NCI-H526 (cell line): ENCODE data around the gene STAT5B.

Source experiments
- DNase-seq, 2 experiments: peaks; one replicate each; lab custom pipeline; 2025; lab: John Stamatoyannopoulos, UW

Gene STAT5B

DNA sequence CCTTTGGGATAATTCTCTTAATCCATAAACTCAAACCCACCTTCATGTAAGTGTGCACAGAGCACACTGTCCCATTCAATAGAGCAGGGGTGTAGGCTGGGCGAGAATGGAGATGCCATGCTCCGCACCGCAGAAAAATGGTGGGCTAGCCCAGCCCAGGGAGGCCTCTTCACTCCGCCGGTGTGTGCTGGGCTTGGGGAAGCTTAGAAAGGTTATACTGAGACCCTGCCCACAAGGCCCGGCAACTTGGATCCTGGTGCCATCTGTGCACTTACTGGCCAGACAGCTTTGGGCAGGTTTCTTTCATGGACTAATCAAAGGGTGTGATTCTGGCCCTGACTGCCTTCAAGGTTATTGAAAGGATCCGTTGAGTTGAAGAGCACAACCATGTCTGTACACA, 8.4 kb upstream of the STAT5B start:
- DNase-seq, result no peak

DNA sequence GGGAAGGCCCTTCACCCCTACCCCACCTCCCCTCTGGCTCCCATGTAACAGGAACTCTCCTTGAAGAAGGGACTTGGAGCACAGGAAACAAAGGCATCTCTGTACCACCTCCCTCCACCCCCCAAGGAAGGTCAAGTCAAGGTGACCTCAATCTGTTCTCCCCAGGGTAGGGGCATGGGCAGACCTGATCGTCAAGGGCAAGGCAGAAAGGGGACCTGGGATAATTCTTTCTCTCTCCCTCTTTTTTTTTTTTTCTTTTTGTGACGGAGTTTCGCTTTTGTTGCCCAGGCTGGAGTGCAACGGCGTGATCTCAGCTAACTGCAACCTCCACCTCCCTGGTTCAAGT, 7.8 kb upstream of the STAT5B start:
- no peak for DNase-seq

GRCh38 chr17:42283241-42284023, 7.2 kb upstream of the STAT5B start:
- no peak for DNase-seq

DNA sequence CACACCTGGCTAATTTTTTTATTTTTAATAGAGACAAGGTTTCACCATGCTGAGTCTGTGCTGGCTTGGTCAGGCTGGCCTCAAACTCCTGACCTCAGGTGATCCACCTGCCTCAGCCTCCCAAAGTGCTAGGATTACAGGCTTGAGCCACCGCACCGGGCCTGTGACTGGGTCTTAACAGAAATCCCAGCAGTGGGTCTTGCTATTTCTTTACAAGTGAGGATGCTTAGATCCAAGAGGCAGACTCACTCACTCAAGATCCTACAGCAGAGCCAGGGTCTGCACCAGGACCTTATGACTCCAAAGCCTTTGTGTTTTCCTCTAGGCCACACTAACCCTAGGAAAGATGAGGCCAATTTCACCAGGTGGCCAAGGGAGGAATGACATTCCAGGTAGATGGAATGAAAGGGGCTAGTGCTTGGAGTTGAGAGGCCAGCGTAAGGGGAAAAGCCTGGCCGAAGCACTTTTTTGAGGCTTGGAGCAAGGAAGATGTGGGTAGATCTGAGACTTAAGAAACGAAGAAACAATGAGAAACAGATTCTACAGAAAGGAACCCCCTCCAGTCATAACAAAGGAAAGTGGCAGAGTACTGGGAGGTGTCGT, 6.4 kb upstream of the STAT5B start:
- DNase-seq, result no peak

DNA sequence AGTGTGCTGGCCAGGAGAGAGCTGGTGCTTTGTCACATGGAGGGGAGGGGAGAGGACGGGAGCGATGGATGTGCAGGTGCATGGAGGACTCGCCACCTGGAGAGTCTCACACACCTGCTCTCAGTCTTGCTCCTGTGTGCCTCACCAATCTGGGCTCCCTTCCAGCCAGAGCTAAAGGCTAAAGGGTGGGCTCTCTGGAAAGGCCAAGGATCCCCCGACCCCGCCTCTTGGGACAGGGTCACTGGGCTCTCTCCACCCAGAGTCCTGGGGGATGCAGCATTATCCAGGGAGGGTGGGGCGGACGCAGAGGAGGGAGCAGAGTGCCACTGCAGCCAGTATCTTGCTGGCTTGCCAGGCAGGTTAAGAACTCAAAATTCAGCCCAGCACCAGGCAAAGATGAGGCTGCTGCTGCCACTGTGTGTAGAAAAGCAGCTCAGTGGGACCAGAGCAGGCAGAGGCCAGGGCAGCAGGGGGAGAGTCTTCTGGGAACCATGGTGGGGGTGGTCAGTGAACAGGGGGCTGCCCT, 5.4 kb upstream of the STAT5B start:
- DNase-seq, result peak; percentile 33 to 74

DNA sequence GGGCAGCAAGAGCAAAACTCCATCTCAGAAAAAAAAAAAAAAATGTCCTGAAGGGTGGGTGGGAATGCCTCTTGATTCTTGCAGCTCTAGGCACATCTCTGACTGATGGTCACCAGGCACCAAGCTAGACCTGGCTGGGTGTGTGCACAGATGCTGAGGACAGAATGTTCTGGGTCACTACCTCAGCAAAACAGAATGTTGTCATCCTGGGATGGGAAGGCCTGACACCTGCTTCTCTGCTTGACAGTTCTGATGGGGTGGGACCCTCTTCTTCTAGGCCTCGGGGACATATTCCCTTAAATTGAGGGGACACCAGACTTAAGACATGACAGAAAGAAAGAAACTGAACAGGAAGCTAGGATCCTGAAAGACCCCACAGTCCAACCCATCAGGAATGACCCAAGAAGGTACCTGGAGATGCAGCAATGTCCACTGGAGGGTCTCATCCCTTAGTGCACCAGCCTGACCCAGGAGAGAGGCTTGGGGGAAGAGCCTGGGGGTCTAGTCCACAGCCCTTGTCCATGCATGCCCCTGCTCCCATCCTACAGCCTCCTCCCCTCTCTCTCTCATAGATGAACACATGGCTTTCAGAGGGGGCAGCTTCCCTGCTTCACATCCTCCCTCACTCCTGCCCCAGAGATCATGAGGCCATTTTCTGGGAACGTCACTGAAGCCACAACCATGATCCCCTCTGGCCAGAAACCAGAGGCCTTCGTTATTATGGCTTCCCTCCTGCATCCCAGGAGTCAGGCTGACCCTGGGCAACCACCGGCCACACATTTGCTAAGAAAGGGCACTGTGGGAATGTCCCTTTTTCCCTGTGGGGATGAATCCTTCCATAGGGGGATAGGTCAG, 3.8 kb upstream of the STAT5B start:
- DNase-seq, result no peak

GRCh38 chr17:42277342-42277712, 1.1 kb upstream of the STAT5B start:
- DNase-seq, result no peak

DNA sequence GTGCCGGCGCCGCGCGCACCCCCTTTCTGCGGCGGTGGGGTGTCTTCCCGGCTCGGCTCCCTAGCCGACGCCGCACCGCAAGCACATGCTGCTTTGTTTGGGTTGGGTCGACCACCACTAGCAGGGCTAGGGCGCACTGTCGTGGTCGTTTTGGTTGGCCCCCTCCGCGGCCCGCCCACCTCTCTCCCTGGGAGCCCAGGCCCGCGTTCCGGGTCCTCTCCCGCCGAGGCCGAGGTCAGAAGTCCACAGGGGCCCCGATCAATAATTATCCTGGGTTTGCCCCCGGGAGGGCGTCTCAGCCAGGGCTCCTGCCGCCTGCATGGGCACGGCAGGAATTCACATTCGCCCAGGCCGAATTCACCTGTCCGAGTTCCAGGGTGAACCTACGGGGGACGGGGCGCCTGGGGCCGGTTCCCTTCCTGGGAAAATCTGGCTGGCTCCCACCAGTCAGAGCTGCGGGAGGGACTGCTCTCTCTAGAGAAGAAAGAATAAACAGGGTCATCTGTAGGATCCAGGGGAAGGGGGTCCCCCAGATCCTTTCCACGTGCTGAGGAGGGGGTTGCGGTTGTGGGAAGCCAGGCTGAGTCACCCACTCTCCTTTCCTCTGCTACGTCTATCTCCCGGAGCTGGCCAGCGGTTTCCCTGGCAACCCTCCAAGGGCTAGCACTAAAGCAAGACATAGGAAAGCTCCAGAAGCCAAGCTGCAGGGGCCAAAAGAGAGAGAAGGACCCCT, 584 bp upstream of the STAT5B start:
- DNase-seq, result peak in 1 of 2 experiments; percentile 58

DNA sequence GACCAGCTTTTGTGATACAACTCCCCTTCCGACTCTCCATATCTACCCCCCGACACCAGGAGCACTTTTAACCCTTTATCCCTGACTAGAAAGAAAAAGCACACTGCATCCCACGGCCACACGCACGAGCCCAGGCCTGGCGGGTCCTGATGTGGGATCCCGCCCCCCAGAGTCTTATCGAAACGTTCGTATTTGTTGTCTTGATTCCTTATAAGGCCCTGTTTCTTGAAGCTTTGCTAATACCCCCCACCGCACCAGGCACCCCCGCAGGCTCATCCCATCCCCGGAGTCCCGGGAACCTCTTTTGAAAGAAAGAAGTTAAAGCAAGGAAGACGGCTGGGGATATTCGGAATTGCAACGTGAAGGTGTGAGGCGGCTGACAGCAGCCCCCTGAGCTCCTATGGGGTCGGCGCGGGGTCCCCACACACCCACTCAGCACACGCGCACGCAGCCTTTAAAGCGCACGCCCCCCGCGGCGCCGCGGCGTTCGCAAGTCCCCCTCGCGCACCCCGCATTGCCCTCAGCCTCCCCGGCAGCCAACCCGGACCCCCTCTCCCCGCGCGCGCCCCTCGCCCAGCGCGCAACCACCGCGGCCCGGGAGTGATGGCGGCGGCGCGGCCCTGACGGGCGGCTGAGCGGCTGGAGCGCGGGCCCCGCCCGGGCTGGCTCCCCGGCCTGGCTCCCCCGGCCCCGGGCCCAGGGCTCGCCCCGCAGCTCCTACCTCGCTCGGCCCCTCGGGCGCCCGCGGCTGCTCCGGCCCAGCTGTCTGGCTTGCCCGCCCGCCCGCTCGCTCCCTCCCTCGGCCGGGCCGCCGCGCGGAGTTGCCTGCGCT, 448 bp downstream of the STAT5B start:
- DNase-seq, result peak in 1 of 2 experiments; percentile 59

DNA sequence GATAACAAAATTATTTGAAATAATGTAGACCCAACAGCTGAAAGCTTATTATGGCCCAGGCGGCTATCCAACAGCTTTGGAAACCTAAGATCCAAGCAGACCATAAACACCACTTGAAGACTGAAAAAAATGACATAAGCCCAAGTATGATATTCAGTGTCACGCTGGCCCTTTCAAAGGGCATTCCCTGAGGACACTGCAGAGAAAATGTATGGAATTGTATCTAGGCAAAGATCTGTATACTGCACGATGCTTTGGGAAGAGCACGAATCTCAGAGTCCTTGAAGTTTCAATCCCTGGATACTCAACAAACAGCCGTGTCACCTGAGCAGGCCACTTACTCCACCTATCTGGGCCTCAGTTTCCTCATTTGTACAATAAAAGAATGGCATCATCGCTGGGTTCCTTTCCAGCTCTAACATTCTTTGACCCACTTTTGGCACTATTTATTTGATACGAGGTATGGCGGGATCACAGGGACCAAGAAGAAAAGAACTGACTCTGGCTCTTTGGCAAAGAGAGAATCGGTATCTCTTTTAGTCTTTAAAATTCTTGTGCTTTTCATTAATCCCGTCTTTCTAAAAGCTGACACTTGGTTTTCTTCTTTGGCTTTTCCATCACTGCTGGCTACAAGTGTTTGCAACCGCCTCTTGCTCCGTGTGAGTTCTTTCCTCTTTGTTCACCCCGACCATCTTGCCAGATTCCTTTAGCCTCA, 1.2 kb downstream of the STAT5B start:
- DNase-seq, result peak in 1 of 2 experiments; percentile 22

DNA sequence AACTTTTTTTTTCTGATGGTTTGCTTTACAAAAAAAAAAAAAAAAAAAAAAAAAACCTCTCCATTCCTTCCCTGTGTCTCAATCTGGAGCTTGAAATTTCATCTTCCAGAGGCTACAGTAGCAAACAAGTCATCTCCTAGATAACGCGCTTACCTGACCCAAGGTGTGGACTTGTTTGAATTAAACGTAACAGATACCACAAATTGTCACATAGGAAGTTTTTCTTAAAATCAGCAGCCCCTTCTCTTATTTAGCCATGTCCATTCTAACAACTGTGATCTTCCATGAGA, 2.0 kb downstream of the STAT5B start:
- DNase-seq, result no peak

- no peak for DNase-seq
These were observed 2.5 kb downstream of the STAT5B start for GRCh38 chr17:42273474-42274252.

GRCh38 chr17:42272162-42272907, 3.9 kb downstream of the STAT5B start:
- no peak for DNase-seq

DNA sequence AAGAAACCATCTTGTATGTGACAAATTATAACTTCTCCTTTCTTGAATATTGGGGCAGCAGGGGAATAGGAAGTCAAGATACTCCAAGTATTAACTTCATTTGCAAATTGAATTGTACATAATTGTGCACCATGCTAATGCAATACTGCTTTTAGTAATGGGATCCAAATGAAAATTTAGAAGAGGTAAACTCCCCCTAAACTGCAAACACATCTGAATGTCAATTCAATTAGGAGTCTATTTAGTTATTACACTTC, 4.5 kb downstream of the STAT5B start:
- no peak for DNase-seq

DNA sequence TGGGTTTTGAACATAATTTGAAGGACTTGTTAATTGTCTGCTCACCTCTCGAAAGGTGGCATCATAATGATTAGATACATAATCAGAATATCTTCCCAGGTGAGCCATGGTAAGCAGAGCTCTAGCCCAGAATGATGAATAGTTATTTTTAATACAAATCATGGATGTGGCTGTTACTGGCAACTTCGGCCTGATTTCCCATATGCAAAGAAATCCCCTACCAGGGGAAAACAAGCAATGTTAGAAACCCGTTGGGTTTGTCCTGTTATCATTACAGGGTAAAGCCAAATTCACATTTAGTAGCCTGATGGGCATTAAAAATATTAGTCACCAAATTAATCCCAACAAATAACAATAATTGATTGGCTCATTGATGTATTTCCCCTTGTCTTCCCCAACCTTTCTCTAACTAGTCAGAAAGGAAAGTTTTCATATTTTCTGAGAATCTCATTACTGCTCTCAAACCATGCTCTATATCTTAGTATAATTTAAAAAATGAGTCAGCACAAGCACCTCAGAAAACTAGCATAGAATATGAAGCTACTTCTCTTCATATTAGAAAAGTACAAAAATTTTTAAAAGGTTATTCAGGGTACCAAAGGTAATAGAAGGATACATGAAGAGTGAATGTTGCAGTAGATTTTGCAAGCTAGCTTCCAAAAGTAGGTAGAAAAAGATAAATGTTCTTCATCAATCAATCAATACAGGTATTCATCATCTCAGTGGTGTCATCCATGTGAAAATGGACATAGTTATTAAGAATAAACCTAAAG, 5.0 kb downstream of the STAT5B start:
- no peak for DNase-seq

- DNase-seq, result no peak
These were observed 5.6 kb downstream of the STAT5B start for GRCh38 chr17:42270596-42270995.

DNA sequence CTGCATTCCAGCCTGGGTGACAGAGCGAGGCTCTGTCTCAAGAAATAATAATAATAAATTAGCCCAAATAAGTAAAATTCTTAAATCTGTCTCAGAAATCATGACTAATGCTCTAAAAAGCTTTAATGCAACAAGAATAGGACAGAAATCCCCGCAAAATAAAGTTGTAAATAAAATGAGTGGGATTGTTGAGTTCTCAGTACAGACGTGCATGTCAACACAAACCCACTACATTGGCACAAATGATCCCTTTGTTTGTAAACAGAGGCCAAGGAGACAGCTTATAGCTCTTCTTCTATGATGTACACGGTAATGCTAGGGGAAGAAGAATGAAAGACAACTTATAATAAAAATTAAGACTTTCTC, 6.0 kb downstream of the STAT5B start:
- no peak for DNase-seq

DNA sequence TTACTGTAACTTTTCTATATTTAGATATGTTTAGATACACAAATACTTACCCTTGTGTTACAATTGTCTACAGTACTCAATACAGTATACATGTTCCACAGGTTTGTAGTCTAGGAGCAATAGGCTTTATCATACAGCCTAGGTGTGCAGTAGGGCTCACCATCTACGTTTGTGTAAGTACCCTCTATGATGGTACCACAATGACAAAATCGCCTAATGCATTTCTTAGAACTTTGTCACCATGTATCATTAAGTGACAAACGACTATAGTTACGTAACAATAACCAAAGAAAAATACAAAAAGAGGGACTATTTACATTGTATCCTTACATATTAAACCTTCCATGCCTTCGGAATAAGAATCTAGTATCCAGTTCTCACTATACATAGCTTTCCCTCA, 8.0 kb downstream of the STAT5B start:
- DNase-seq, result no peak
